Peyer's patch (tissue), 4 donors: ENCODE measurements around the gene TNIK.

Source experiments
- CTCF ChIP-seq, 6 experiments: fragments of 450-650 bp in 4 of 6; fragments of 200-600 bp in 2 of 6; sonication (generic) in 1 of 6; IDR thresholded peaks; one replicate each; pipeline ENCODE4 v1.5.1; 2017 to 2019; ENCODE audit warnings: antibody characterized with exemption in 6 of 6, mild to moderate bottlenecking in 3 of 6, moderate library complexity in 1 of 6
- POLR2A ChIP-seq, 2 donors: fragments of 450-650 bp; IDR thresholded peaks; one replicate each; pipeline ENCODE4 v1.5.1; 2017; ENCODE audit warnings: antibody characterized with exemption in 2 of 2, mild to moderate bottlenecking in 2 of 2, moderate library complexity in 2 of 2

- TF ChIP-seq CTCF (IDR thresholded peaks at IDR 0.05) (no peak), POLR2A (IDR thresholded peaks at IDR 0.05) (no peak)
These were observed 70.7 kb downstream of the TNIK start for GRCh38 chr3:171389491-171389890.
